Ectodermal cell (in vitro differentiated cells): ENCODE results near the gene RNF145.

Source experiments
- H3K27ac ChIP-seq: 2 replicates; pipeline ENCODE4 v1.7.0; 2013; ENCODE audit warnings: mild to moderate bottlenecking, low read depth, low read length; ENCODE audit not compliant: insufficient read depth, poor library complexity, severe bottlenecking
- H3K27me3 ChIP-seq: 2 replicates; pipeline ENCODE4 v1.7.0; 2013; ENCODE audit warnings: mild to moderate bottlenecking, low read length; ENCODE audit not compliant: insufficient read depth, control insufficient read depth, poor library complexity, severe bottlenecking
- H3K36me3 ChIP-seq: one replicate; pipeline ENCODE4 v1.7.0; 2013; ENCODE audit warnings: low read length; ENCODE audit not compliant: control insufficient read depth, insufficient read depth
- H3K4me1 ChIP-seq: one replicate; pipeline ENCODE4 v1.7.0; 2013; ENCODE audit warnings: low read length; ENCODE audit not compliant: control insufficient read depth, insufficient read depth
- H3K4me3 ChIP-seq: 2 replicates; pipeline ENCODE4 v1.7.0; 2013; ENCODE audit warnings: low read depth, low read length, control low read depth; ENCODE audit not compliant: insufficient read depth
- H3K9me3 ChIP-seq: 2 replicates; pipeline ENCODE4 v1.7.0; 2013; ENCODE audit warnings: mild to moderate bottlenecking, low read length, moderate library complexity; ENCODE audit not compliant: control insufficient read depth
- WGBS, 2 experiments: methylation state at CpG; one replicate each; pipeline ENCODE4 v1.1.7; 2013; ENCODE audit warnings: missing lambda C conversion rate in 2 of 2; 5-methylcytosine and 5-hydroxymethylcytosine counted together

Gene RNF145

DNA sequence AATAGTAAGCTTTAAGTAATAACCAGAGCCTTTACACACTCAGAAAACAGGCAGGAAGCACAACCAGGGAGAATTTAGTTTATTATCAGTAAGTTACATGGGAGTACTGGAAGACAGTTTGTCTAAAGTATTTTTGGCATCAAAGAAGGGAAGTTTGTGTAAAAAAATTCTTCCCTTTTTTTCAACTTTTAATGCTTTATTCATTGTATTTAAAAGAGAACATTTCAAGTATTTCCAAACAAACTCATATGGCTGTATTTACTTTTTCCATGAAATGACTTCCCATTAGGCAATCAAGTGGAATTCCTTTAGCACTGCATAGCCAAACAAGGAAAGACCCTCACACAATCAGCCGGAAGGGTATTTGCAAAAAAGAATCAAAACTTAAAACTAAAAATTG lies 26.7 kb downstream of the RNF145 start:
- no peaks in the 10 kb centered on the region for H3K4me1 ChIP-seq
- no peaks in the 10 kb centered on the region for H3K36me3 ChIP-seq
- H3K4me3 ChIP-seq = no peak overlapping the region
- no peaks in the 10 kb centered on the region for H3K27me3 ChIP-seq
- H3K9me3 ChIP-seq = no peaks in the 10 kb centered on the region
- 100% methylated on average over 1 of the region's 1 CpG; no CpG with 5 or more reads in 1 of the 2 experiments for WGBS, 2 experiments
- H3K27ac ChIP-seq = no peak overlapping the region

DNA sequence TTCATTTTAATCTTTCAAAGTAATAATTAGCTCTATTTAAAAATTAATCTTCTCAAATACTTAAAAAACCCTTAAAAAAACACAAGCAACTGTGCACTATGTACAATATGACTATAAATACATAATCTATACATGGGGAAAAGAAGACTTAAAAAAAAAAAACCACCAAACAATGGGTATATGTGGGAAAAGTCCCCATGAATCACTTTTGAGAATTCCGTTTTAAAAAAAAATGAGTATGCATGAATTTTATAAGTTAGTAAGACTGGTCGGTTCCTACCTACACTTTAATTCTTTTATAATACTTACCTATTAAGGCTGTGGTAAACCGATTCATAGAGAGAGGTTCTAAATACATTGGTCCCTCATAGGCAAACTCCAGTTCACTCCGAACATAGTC lies 27.7 kb downstream of the RNF145 start:
- no peak overlapping the region for H3K4me3 ChIP-seq
- no peak overlapping the region for H3K27ac ChIP-seq
- H3K36me3 ChIP-seq = no peaks in the 10 kb centered on the region
- no peaks in the 10 kb centered on the region for H3K4me1 ChIP-seq
- no CpG with 5 or more reads among the region's 4 CpGs for WGBS, 2 experiments
- no peaks in the 10 kb centered on the region for H3K27me3 ChIP-seq
- H3K9me3 ChIP-seq = no peaks in the 10 kb centered on the region

DNA sequence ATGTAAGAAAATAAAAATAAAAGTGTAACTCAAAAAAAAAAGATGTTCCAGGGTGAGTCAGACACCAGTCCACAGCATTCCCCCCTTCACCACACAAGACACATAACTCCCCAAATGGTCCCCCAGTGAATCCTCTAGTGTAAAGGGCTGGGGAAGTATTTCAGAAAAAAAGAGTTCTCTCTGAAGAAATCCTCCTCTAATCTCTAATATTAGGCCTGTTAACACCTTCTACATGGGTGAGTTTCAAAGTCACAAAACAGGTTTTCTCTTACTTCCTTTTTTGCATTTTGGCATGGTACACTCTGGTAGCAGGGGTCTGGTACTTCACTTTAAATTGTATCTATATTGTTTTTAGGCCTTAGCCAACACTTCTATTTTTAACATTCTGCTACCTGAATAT lies 28.2 kb downstream of the RNF145 start:
- Histone ChIP-seq H3K4me3 (no peak overlapping the region), H3K27me3 (no peaks in the 10 kb centered on the region), H3K36me3 (no peaks in the 10 kb centered on the region), H3K27ac (no peak overlapping the region), H3K4me1 (no peaks in the 10 kb centered on the region), H3K9me3 (no peaks in the 10 kb centered on the region)

DNA sequence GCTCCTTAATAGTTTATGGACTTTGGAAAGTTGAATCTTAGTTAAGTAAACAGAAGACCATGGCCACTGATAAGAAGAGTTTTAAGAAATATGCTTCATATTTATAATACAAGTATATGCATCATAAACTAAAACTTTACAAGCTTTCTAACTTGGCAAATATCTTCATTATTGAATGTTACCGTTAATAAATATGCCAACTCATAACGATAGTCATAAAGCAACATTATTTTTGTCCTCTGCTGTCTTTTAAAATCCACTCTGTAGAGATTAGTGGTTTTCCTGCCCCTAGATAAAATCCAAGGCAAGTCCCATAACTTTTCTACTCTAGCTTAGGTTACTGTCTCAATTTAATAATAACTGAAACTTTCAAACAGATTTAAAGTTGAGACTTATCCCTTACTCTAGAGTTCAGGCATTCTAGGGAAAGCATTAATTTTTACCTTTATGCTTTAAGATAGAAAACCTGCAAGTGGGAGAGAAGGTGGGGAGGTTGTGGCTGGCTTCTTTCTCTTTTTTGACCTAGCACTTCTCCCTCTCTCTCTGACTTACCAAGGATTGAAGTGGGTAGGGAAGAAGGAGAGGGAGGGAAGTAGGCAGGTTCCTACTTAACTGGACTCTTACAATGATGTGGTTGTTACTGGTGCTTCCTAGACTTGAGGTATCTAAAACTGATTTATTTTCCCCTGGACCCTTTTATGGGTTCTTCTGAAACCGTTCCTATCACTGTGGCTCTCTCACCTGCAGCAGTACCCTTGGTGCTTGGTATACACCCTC lies 29.6 kb downstream of the RNF145 start:
- Histone ChIP-seq H3K36me3 (no peaks in the 10 kb centered on the region), H3K4me3 (no peak overlapping the region), H3K27ac (no peak overlapping the region), H3K4me1 (no peaks in the 10 kb centered on the region), H3K27me3 (no peaks in the 10 kb centered on the region), H3K9me3 (no peaks in the 10 kb centered on the region)
- 94 to 97% methylated on average over 3 of the region's 3 CpGs for WGBS, 2 experiments

GRCh38 chr5:159178978-159179377 lies 30.4 kb downstream of the RNF145 start:
- Histone ChIP-seq H3K27ac (no peak overlapping the region), H3K27me3 (no peaks in the 10 kb centered on the region), H3K4me1 (no peaks in the 10 kb centered on the region), H3K36me3 (no peaks in the 10 kb centered on the region), H3K4me3 (no peak overlapping the region), H3K9me3 (no peaks in the 10 kb centered on the region)
- 83 to 97% methylated on average over 1 to 2 of the region's 2 CpGs for WGBS, 2 experiments

DNA sequence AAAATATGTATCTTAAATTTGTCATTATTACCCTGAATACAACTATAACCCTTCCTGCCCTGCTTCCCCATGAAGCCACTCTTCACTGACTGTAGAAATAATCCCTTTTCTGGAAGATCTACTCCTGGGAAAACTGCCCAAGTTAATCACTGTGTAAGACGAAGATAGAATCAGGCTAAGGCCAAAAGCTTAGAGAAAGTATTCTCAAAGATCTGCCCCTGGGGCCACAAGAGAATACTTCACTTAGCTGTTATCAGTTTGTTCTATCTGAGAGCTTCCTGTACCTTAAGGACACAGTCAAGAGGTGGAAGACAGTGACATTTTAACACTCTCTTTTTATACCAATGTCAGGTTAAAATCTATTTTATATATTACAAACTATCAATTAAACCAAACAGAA lies 33.8 kb downstream of the RNF145 start:
- no peaks in the 10 kb centered on the region for H3K4me1 ChIP-seq
- no peak overlapping the region for H3K4me3 ChIP-seq
- WGBS, 2 experiments = 86 to 96% methylated on average over 1 of the region's 1 CpG
- no peaks in the 10 kb centered on the region for H3K9me3 ChIP-seq
- H3K36me3 ChIP-seq = no peaks in the 10 kb centered on the region
- no peaks in the 10 kb centered on the region for H3K27me3 ChIP-seq
- no peak overlapping the region for H3K27ac ChIP-seq

- Histone ChIP-seq H3K9me3 (no peaks in the 10 kb centered on the region), H3K4me1 (no peaks in the 10 kb centered on the region), H3K4me3 (no peak overlapping the region), H3K27ac (no peak overlapping the region), H3K36me3 (no peaks in the 10 kb centered on the region), H3K27me3 (no peaks in the 10 kb centered on the region)
Measured at GRCh38 chr5:159174511-159175168, 34.7 kb downstream of the RNF145 start.

DNA sequence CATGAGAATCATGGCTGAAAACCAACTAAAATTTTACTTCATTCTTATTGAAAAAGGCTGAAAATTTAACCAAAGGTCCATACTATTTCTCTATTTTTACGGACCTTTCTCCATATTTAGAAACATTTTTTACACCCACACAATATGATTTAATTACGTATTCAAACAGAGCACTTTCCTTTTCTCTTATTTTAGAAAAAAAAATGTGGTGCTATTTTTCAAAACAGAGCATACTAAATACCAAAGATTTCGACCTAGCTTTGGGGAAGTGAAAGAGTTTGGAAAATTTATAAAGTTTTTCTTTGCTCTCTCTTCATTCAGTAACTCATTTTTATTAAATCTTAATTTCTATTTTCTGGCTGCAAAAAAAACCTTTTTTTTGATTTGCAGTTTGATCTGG lies 38.1 kb downstream of the RNF145 start:
- H3K4me3 ChIP-seq = no peak overlapping the region
- H3K4me1 ChIP-seq = no peaks in the 10 kb centered on the region
- no peak overlapping the region for H3K27ac ChIP-seq
- no peaks in the 10 kb centered on the region for H3K9me3 ChIP-seq
- WGBS, 2 experiments = 38 to 42% methylated on average over 1 of the region's 3 CpGs
- H3K36me3 ChIP-seq = no peaks in the 10 kb centered on the region
- H3K27me3 ChIP-seq = no peaks in the 10 kb centered on the region

- Histone ChIP-seq H3K27ac (no peak overlapping the region), H3K27me3 (no peaks in the 10 kb centered on the region), H3K4me1 (no peaks in the 10 kb centered on the region), H3K9me3 (no peaks in the 10 kb centered on the region), H3K4me3 (no peak overlapping the region), H3K36me3 (no peaks in the 10 kb centered on the region)
Measured at GRCh38 chr5:159170021-159170420, 39.3 kb downstream of the RNF145 start.

- no peaks in the 10 kb centered on the region for H3K9me3 ChIP-seq
- peaks cover under 1% of the 10 kb centered on the region for H3K36me3 ChIP-seq
- H3K4me3 ChIP-seq = no peak overlapping the region
- H3K27me3 ChIP-seq = no peaks in the 10 kb centered on the region
- H3K4me1 ChIP-seq = no peaks in the 10 kb centered on the region
- no peak overlapping the region for H3K27ac ChIP-seq
- WGBS, 2 experiments = 86 to 97% methylated on average over 2 of the region's 2 CpGs
Measured at GRCh38 chr5:159166416-159166815, 42.9 kb downstream of the RNF145 start.
